SK-N-SH treated with all-trans-retinoic acid at 6 μM for 48 hours (cell line): ENCODE results near the gene RAD51B.

Experiments
- ATAC-seq: fragments of 200-7000 bp; cut with Tn5 transposase; 3 replicates; pipeline ENCODE4 v1.9.1; 2020; ENCODE audit warnings: mild to moderate bottlenecking, moderate library complexity
- ARNTL ChIP-seq: fragments of 450-650 bp; formaldehyde crosslinking; IDR thresholded peaks from 2 replicates; pipeline ENCODE4 v1.5.0; 2020; ENCODE audit warnings: low read depth, mild to moderate bottlenecking, moderate library complexity, borderline replicate concordance
- BACH2 ChIP-seq: fragments of 250-450 bp; sonication (Bioruptor Pico); IDR thresholded peaks from 2 replicates; pipeline ENCODE4 v1.9.0; 2021; ENCODE audit warnings: mild to moderate bottlenecking, borderline replicate concordance
- CREB5 ChIP-seq: fragments of 250-450 bp; sonication (Bioruptor Pico); IDR thresholded peaks from 2 replicates; pipeline ENCODE4 v1.5.1; 2020; ENCODE audit warnings: low read depth, mild to moderate bottlenecking, moderate library complexity
- CSDC2 ChIP-seq: fragments of 250-450 bp; sonication (Bioruptor Pico); IDR thresholded peaks from 2 replicates; pipeline ENCODE4 v1.5.0; 2020; ENCODE audit warnings: mild to moderate bottlenecking, moderate library complexity
- GLIS3 ChIP-seq: fragments of 250-450 bp; sonication (Bioruptor Pico); IDR thresholded peaks from 2 replicates; pipeline ENCODE4 v1.5.0; 2020; ENCODE audit warnings: mild to moderate bottlenecking, moderate library complexity
- ISL1 ChIP-seq: fragments of 250-450 bp; sonication (Bioruptor Pico); IDR thresholded peaks from 2 replicates; pipeline ENCODE4 v2.1.2; 2022; ENCODE audit warnings: mild to moderate bottlenecking, moderate library complexity
- PATZ1 ChIP-seq: fragments of 250-450 bp; sonication (Bioruptor Pico); IDR thresholded peaks from 2 replicates; pipeline ENCODE4 v1.8.0; 2020; ENCODE audit warnings: mild to moderate bottlenecking, moderate library complexity, borderline replicate concordance
- PPARA ChIP-seq: fragments of 250-450 bp; sonication (Bioruptor Pico); IDR thresholded peaks from 2 replicates; pipeline ENCODE4 v1.5.0; 2020; ENCODE audit warnings: mild to moderate bottlenecking, borderline replicate concordance
- RARB ChIP-seq: fragments of 250-450 bp; sonication (Bioruptor Pico); IDR thresholded peaks from 2 replicates; pipeline ENCODE4 v1.8.0; 2021; ENCODE audit warnings: mild to moderate bottlenecking, moderate library complexity
- SNAI2 ChIP-seq: fragments of 250-450 bp; sonication (Bioruptor Pico); IDR thresholded peaks from 2 replicates; pipeline ENCODE4 v1.5.0; 2020; ENCODE audit warnings: mild to moderate bottlenecking, moderate library complexity
- TCF4 ChIP-seq: fragments of 250-450 bp; sonication (Bioruptor Pico); IDR thresholded peaks from 2 replicates; pipeline ENCODE4 v1.8.0; 2021; ENCODE audit warnings: mild to moderate bottlenecking, moderate library complexity, borderline replicate concordance
- TOX ChIP-seq: fragments of 250-450 bp; sonication (Bioruptor Pico); IDR thresholded peaks from 2 replicates; pipeline ENCODE4 v1.8.0; 2021; ENCODE audit warnings: mild to moderate bottlenecking, moderate library complexity, borderline replicate concordance
- TSHZ2 ChIP-seq: fragments of 250-450 bp; sonication (Bioruptor Pico); IDR thresholded peaks from 2 replicates; pipeline ENCODE4 v1.5.0; 2020; ENCODE audit warnings: mild to moderate bottlenecking, moderate library complexity
- ZC3H10 ChIP-seq: fragments of 250-450 bp; sonication (Bioruptor Pico); IDR thresholded peaks from 2 replicates; pipeline ENCODE4 v1.5.1; 2021; ENCODE audit warnings: mild to moderate bottlenecking, moderate library complexity
- ZFP3 ChIP-seq: fragments of 250-450 bp; sonication (Bioruptor Pico); IDR thresholded peaks from 2 replicates; pipeline ENCODE4 v1.5.0; 2020; ENCODE audit warnings: mild to moderate bottlenecking, moderate library complexity
- ZFP30 ChIP-seq: fragments of 450-650 bp; formaldehyde crosslinking; IDR thresholded peaks from 2 replicates; pipeline ENCODE4 v1.5.0; 2022; ENCODE audit warnings: mild to moderate bottlenecking, moderate library complexity
- ZNF565 ChIP-seq: fragments of 450-650 bp; formaldehyde crosslinking; conservative IDR thresholded peaks from 2 replicates; pipeline ENCODE4 v1.5.0; 2020; ENCODE audit warnings: low read depth, mild to moderate bottlenecking, moderate library complexity
- ZNF70 ChIP-seq: fragments of 450-650 bp; formaldehyde crosslinking; IDR thresholded peaks from 2 replicates; pipeline ENCODE4 v1.5.0; 2020; ENCODE audit warnings: mild to moderate bottlenecking, moderate library complexity
- ZNF8 ChIP-seq: fragments of 450-650 bp; formaldehyde crosslinking; IDR thresholded peaks from 2 replicates; pipeline ENCODE4 v1.5.0; 2020; ENCODE audit warnings: mild to moderate bottlenecking, moderate library complexity
- TF ChIP-seq, protein P1 (sequence below): fragments of 250-450 bp; sonication (Bioruptor Pico); IDR thresholded peaks from 2 replicates; pipeline ENCODE4 v1.5.1; 2021; ENCODE audit warnings: mild to moderate bottlenecking, moderate library complexity
- TF ChIP-seq, protein P2 (sequence below): fragments of 250-450 bp; sonication (Bioruptor Pico); IDR thresholded peaks from 2 replicates; pipeline ENCODE4 v1.8.0; 2021; ENCODE audit warnings: low read depth, mild to moderate bottlenecking, moderate library complexity, borderline replicate concordance

The RAD51B gene

GRCh38 chr14:68390741-68391140, 571.2 kb downstream of the RAD51B start:
- TF ChIP-seq ZNF8 (no peak), RARB (CRISPR knock-in tag) (no peak), ZC3H10 (no peak), BACH2 (CRISPR knock-in tag) (no peak), TOX (no peak), PPARA (CRISPR knock-in tag) (no peak), ZFP3 (CRISPR knock-in tag) (no peak), ARNTL (no peak), GLIS3 (CRISPR knock-in tag) (no peak), TCF4 (CRISPR knock-in tag) (no peak), ZFP30 (CRISPR knock-in tag) (no peak), ZNF565 (CRISPR knock-in tag) (no peak), PATZ1 (CRISPR knock-in tag) (no peak), SNAI2 (no peak), ZNF70 (no peak), CREB5 (CRISPR knock-in tag) (no peak), ISL1 (CRISPR knock-in tag) (no peak)
- TF ChIP-seq, protein P1, sequence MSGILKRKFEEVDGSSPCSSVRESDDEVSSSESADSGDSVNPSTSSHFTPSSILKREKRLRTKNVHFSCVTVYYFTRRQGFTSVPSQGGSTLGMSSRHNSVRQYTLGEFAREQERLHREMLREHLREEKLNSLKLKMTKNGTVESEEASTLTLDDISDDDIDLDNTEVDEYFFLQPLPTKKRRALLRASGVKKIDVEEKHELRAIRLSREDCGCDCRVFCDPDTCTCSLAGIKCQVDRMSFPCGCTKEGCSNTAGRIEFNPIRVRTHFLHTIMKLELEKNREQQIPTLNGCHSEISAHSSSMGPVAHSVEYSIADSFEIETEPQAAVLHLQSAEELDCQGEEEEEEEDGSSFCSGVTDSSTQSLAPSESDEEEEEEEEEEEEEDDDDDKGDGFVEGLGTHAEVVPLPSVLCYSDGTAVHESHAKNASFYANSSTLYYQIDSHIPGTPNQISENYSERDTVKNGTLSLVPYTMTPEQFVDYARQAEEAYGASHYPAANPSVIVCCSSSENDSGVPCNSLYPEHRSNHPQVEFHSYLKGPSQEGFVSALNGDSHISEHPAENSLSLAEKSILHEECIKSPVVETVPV: no peak
- TF ChIP-seq, protein P2, sequence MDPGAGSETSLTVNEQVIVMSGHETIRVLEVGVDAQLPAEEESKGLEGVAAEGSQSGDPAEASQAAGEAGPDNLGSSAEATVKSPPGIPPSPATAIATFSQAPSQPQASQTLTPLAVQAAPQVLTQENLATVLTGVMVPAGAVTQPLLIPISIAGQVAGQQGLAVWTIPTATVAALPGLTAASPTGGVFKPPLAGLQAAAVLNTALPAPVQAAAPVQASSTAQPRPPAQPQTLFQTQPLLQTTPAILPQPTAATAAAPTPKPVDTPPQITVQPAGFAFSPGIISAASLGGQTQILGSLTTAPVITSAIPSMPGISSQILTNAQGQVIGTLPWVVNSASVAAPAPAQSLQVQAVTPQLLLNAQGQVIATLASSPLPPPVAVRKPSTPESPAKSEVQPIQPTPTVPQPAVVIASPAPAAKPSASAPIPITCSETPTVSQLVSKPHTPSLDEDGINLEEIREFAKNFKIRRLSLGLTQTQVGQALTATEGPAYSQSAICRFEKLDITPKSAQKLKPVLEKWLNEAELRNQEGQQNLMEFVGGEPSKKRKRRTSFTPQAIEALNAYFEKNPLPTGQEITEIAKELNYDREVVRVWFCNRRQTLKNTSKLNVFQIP (CRISPR knock-in tag): no peak
- ATAC-seq: no peak

DNA sequence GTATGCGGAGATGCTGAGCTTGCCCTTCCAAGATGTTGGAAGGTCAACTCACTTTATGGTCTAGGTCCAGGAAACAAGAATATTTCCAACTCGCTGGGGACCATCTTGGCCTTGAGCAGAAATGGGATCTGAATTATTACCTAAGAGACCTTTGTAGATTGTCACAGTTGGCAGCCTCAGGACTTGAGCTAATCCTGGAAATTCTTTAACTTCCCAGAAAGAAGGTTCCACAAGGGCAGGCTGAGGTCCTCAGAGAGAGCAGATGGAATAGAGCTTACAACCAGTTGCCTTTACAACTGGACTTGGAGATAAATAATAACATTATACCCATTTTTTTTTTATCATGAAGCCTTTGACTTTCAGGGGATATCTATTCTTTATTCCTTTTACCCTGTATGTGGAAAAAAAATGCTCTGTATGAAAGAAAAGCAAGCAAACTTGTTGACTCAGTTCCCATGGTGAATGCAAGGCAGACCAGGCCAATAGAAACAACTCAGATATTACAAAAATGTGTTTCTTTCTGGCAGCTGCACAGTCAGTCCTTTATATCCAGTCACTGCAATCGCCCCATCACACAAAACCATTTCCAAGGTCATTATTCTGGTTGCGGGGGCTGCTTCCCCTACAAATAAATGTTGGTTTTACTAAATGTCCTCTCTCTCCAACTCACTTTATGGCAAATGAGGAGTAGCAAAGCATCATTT, 571.9 kb downstream of the RAD51B start:
- no peak for TF ChIP-seq TSHZ2 (CRISPR knock-in tag)
- TF ChIP-seq, protein P2 (CRISPR knock-in tag): no peak
- no peak for TF ChIP-seq ZNF70
- no peak for TF ChIP-seq ZNF565 (CRISPR knock-in tag)
- no peak for TF ChIP-seq SNAI2
- no peak for TF ChIP-seq GLIS3 (CRISPR knock-in tag)
- no peak for TF ChIP-seq ZFP3 (CRISPR knock-in tag)
- TF ChIP-seq PPARA (CRISPR knock-in tag): no peak
- TF ChIP-seq PATZ1 (CRISPR knock-in tag): no peak
- TF ChIP-seq TOX: no peak
- TF ChIP-seq ZNF8: no peak
- TF ChIP-seq ARNTL: no peak
- TF ChIP-seq ZFP30 (CRISPR knock-in tag): no peak
- no peak for TF ChIP-seq ZC3H10
- TF ChIP-seq CSDC2 (CRISPR knock-in tag): no peak
- no peak for TF ChIP-seq ISL1 (CRISPR knock-in tag)
- TF ChIP-seq, protein P1: no peak
- ATAC-seq: no peak
